GM18907 (cell line): ENCODE measurements around the gene PPP1R16B.
"Not testable (repeated sequence)": the region's sequence is repeated elsewhere in the genome, so short reads cannot be mapped to it uniquely, and the experiment has no call there.

Experiments
- ATAC-seq: cut with Tn5 transposase; IDR thresholded peaks from one replicate; pipeline ENCODE4 v1.9.1; 2021; ENCODE audit warnings: mild to moderate bottlenecking, moderate library complexity; ENCODE audit not compliant: unreplicated experiment

The PPP1R16B gene

DNA sequence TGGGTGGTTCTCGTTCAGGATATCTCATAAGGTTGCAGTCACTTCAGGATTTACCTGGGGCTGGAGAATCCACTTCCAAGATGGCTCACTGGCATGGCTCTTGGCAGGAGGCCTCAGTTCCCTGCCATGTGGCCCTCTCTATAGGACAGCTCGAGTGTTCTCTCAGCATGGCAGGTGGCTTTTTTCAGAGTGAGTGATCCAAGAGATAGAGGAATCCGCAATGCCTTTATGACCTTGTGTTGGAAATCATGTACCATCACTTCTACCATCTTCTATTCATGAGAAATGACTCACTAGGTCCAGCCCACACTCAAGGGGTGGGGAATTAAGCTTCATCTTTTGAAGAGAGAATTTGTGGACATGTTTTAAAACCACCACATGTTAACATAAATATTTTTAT is 37.8 kb downstream of the PPP1R16B start:
- peak; percentile 24 for ATAC-seq

GRCh38 chr20:38844963-38845362 is 39.5 kb downstream of the PPP1R16B start:
- no peak for ATAC-seq

GRCh38 chr20:38847840-38848239 is 42.3 kb downstream of the PPP1R16B start:
- ATAC-seq, result no peak

DNA sequence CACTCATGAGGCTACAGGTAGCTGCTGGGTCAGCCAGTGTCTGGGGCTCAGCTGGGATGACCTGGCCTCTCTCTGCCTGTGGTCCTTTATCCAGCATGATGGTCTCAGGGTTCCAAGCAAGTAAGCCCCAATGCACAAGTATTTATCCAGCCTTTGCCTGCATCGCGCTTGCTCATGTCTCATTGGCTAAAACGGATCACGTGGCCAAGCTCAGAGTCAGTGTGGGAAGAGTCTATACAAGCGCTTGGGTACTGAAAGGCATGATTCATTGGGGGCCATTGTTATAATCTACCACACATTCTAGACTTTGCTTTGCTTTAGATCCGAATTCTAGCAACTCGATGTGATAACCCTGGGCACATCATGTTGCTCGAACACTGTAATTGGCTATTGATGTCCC is 48.3 kb downstream of the PPP1R16B start:
- no peak for ATAC-seq

DNA sequence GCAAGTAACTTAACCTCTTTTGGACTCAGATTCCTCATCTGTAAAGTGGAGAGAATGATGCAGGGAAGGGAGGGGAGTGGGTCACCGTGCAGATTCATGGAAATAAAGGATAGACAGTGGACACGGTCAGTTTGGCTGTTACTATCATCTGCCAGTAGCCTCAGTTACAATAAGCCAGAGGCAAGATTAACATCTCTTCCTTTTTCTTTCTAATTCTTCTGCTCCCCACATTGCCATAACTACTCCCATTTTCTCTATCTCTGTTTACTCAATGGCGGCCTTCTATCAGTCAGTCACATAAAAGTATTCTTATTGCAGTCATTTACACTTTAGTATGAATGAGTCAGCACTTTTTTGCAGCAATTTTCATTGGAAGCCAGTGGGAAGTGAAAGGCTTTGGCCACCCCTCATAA is 49.2 kb downstream of the PPP1R16B start:
- no peak for ATAC-seq

DNA sequence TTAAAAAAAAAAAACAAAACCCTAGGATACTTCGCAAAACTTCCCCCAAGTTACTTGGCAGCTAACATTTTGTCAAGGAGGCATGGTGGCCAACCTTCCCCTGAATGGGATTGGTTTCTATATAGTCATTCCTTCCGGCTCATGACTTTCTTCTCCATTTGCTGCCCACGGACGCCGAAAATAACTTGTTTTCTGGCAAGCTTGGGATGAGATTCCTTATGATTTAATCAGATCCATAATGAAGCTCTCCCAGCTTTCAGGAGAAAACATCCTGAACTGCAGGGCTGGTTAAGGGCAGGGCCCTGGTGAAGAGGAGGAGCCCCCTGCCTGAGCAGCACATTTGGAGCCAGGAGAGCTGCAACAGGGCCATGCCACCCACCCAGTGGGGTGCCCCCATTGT is 49.9 kb downstream of the PPP1R16B start:
- no peak for ATAC-seq

- no peak for ATAC-seq
Observed at GRCh38 chr20:38856570-38856969, 51.1 kb downstream of the PPP1R16B start.

GRCh38 chr20:38857703-38858102 is 52.2 kb downstream of the PPP1R16B start:
- peak; percentile 31 for ATAC-seq

DNA sequence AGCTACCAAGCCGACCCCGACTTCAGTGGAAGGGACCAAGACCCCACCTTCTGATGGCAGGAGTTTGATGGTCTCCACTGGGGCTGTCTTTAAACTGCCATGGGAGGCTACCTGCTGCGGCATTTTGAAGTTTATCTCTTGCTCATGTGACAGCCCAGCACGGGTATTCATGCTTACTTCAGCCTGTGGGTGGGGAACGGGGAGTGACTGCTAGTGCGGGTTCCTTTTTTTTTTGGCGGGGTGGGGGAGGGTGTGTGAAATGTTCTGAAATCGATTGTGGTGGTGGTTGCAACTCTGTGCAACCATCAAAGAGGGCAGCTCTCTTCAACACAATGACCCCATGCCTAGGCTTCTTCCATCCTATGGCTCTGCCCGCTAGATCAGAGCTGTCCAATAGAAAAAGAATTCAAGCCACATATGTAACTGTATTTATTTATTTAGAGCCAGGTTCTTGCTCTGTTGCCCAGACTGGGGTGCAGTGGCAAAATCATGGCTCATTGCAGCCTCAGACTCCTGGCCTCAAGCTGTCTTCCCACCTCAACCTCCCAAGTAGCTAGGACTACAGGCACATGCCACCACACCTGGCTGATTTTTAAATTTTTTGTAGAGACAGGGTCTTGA is 53.7 kb downstream of the PPP1R16B start:
- peak; percentile 39 for ATAC-seq

- not testable (repeated sequence) for ATAC-seq
Observed at GRCh38 chr20:38859857-38860256, 54.4 kb downstream of the PPP1R16B start.

DNA sequence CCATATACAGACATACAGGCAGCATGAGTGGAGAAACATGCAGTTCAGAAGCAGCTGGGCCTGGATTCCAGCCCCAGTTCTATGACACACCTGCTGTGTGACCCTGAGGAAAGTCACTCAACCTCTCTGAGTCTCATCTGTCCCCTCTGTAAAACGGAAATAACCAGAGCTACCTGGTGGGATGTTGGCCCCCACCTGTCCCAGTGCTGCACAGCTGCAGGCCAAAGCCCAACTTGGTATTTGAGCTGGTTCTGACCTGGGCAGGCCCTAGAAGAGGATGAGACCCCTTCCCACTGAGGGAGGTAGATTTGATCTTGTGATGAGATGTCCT is 55.5 kb downstream of the PPP1R16B start:
- no peak for ATAC-seq

DNA sequence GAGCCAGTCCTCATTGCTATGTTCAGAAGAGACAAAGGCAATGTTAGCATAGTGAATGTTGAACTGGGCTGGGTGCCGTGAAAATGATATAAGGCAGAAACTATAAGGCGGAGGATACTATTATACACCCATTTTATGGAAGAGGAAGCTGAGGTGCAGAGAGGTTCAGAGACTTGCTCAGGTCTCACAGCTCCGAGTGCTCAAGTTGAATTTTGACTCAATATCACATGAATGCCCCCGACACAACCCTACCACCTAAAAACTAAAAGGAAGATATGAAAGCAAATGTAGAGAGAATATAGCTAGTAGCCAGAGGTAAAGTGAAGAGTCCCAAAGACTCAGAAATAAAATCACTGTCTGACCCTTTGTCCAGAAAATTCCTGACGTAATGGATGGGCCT is 56.7 kb downstream of the PPP1R16B start:
- ATAC-seq, result no peak

GRCh38 chr20:38863024-38863851 is 57.7 kb downstream of the PPP1R16B start:
- peak; percentile 70 for ATAC-seq

- no peak for ATAC-seq
Observed at GRCh38 chr20:38864662-38865061, 59.2 kb downstream of the PPP1R16B start.

DNA sequence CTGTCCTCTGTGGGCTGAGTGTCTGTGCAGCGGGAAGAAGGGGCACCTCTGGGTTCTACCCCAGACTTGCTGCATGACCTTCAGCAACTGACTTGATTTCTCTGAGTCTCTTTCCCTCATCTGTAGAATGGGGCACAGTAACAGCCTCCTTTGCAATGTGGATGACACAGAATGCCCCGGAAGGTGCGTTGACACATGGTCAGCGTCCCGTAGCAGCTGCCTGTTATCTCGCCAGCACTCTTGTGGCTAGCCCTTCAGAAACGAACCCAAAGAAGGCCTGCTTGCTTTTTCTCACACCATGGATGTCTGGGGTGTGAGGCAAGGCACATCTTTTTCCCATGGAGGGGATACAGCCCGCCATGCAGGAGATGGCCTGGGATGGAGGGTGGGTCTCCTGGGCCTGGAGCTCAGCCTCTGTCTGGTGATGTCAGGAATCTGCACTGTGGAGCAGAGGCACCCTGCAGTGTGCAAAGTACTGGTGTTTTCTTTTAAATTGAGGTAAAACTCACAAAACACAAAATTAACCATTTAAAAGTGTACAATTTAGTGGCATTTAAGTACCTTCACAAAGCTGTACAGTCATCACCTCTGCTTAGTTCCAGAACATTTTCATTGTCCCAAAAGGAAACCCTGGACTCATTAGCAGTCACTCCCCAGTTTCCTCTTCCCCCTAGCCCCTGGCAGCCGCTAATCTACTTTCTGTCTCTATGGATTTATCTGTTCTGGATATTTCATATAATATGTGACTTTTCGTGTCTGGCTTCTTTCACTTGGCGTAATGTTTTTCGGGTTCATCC is 61.0 kb downstream of the PPP1R16B start:
- no peak for ATAC-seq

GRCh38 chr20:38867062-38867359 is 61.5 kb downstream of the PPP1R16B start:
- ATAC-seq, result no peak

DNA sequence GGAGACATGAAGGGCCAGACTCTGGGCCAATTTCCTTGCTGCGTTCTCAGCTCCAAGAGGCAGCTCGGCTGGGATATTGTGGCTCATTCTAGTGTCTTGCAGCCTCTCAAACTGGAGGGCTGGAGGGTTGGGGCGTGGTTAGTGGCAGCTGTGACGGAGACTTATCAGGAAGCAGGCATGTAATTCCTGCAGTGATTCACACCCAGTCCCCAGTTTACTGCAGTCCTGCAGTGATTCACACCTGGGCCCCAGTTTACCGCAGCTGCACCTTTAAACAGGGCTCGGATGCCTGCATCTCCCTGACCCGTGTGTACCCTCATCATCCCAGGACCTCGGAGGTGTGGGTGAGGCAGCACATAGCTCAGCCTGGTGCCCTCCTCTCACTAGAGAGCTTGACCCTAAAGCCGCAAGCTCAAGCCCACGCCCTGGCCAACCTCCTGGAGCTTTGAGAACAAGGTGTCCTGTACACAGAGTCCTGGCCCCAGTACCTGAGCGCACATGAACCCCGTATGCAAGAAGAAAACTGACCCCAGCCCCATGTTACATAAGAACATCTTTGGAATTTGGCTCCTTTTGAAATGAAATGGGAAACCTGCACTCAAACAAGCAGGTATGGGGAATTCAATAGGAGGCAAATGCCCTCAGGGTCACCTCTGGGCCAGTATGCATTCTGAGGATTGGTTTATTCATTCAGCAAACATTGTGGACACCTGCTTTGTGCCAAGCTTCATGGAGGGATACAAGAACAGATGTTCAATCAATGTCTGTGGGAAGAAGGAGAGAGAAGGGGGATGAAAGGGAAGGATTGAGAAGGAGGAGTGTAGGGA is 65.4 kb downstream of the PPP1R16B start:
- ATAC-seq, result no peak

- no peak for ATAC-seq
Observed at GRCh38 chr20:38871560-38871953, 66.1 kb downstream of the PPP1R16B start.

DNA sequence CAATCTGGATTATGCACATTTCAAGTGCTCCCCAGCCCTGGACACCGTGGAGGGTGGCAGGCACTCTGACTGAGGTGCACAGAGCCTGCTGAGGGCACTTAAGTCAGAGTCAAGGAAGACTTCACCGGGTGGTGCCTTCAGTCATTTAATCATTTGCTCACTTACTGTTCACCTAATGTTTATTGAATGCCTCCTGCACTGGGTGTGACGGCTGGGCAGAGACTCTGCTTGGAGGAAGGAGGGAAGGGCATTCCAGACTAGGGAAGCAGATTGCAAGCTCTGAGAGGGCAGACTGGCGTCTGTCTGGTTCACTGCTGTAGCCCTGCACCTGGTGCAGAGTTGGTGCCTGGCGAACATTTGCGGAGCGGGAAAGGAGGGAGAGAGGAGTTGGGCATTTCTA is 66.5 kb downstream of the PPP1R16B start:
- no peak for ATAC-seq

- ATAC-seq, result no peak
Observed at GRCh38 chr20:38872491-38873049, 67.1 kb downstream of the PPP1R16B start.

DNA sequence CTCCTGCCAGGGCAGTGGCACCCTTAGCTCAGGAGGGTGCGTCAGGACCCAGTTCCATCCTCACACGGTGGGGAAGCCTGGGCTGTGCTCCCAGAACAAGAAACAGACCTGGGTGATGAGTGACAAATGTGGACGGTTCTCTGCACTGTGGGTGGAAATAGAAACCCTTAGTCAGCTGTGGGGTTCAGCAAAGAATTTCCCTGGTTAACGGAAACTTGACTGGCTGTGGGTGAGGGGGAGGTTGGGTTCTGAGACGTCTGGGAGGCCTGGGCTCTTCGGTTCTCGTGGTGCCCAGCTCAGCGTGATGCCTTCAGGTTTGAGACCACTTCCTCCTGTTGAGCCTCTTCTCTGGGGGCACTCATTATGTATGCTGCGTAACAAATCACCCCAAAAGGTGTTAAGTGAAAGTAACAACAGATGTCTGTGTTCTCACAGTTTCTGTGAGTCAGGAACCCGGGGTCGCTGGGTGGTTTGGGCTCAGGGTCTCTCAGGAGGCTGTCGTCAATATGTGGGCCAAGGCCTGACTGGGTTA is 67.6 kb downstream of the PPP1R16B start:
- peak; percentile 58 for ATAC-seq
